ENCODE data around the gene FKBP1B. TPM values are rescaled to one million over a fixed set of nuclear protein-coding genes. Genes with fewer than 3 reads are reported as not detected.

Gene FKBP1B
- total RNA-seq, 1 experiment from 2014 or later: 2.1 TPM

- intact Hi-C loops (cut with micrococcal nuclease): loop anchor here (1.0 kb wide), 3 partner anchors 8 to 61 kb away; partner anchors contain the start of genes TP53I3 and WDCP
- Histone ChIP-seq H3K36me3 (ENCODE audit: low read depth, low read length) (peaks cover 18% of the 10 kb centered on the region), H3K4me2 (ENCODE audit: low read length) (peak within 1 kb of the TSS; percentile 99), H3K79me2 (ENCODE audit: low read length) (peaks cover 39% of the 10 kb centered on the region), H3K9ac (ENCODE audit: low read length) (peak within 1 kb of the TSS; percentile 85), H3K9me2 (replicated peaks; ENCODE audit: low read length) (no peaks in the 10 kb centered on the region), H4K20me1 (ENCODE audit: low read length) (0 out of 2 replicates have a peak, but pooled peaks cover 3% of the 10 kb centered on the region), H3K4me1 (ENCODE audit: insufficient read depth, low read length) (peaks cover 13% of the 10 kb centered on the region), H3K27ac (ENCODE audit: low read length) (peak within 1 kb of the TSS; percentile 49), H3K9me3 (ENCODE audit: low read length) (no peaks in the 10 kb centered on the region), H3F3A (ENCODE audit: low read length, unreplicated experiment) (no peaks in the 10 kb centered on the region), H3K27me3 (ENCODE audit: low read length) (no peaks in the 10 kb centered on the region), H3K4me3 (ENCODE audit: low read length) (peak within 1 kb of the TSS; percentile 97), H2AFZ (ENCODE audit: low read length) (peak within 1 kb of the TSS; percentile 76)
- POLR2A ChIA-PET (ENCODE audit: unreplicated experiment): interaction anchor here (0.5 to 1.4 kb wide), 5 partner anchors 35 to 211 kb away, joined by 3 to 23 read pairs (median 12); partner anchors contain the start of gene ATAD2B
- CTCF ChIA-PET: interaction anchor here (0.9 to 1.7 kb wide), 4 partner anchors 29 to 251 kb away, joined by 3 to 11 read pairs (median 4); partner anchors contain the start of gene ATAD2B
- TSS peak; percentile 76 for BruUV-seq (replicated peaks)
- TF ChIP-seq EZH2 (IDR thresholded peaks at IDR 0.05; ENCODE audit: low read length, unreplicated experiment) (no peak), CTCF (conservative IDR thresholded peaks at IDR 0.05; ENCODE audit: low read depth, low read length) (no peak), EZH2phosphoT487 (IDR thresholded peaks at IDR 0.05; ENCODE audit: borderline replicate concordance, low read length) (no peak)
- ATAC-seq (peak; percentile 88), DNase-seq (peak; percentile 100)
Observed at GRCh38 chr2:24075915-24076848, 26.6 kb downstream of the FKBP1B start, which contains the start of gene SF3B6. TSS of gene SF3B6 (minus strand) at chr2:24076326. CDS start at chr2:24076229, 97 bp downstream.

DNA sequence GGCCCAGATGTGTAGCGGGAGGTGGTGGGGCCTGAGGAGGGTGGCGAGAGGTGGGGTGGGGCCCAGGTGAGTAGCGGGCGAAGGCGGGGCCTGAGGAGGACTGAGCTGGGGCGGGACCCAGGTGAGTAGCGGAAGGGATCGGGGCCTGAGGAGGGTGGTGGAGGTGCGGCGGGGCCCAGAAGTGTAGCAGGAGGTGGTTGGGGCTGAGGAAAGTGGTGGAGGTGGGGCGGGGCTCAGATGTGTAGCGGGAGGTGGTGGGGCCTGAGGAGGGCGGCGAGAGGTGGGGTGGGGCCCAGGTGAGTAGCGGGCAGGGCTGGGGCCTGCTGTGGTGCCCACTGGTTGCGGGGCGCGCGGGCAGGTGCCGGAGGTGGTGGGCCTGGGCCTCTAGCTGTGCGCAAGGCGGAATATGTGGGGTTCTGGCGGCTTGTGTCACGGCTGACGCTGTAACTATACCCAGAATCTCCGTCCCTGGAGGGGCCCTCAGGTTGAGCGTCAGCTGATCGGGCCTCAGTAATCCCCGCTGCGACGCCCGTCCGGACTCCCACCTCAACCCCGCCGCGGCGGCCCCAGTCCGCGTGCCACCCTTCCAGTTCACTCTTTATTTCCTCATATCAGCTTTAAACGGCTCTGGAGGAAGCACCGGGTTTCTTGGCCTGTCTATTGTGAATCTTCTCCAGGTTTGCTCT lies 27.5 kb downstream of the FKBP1B start:
- ATAC-seq (peak; percentile 59), DNase-seq (no peak)
- no TSS peak for BruUV-seq (replicated peaks)
- H4K20me1 ChIP-seq (ENCODE audit: low read length): 0 out of 2 replicates have a peak, but pooled peaks cover 3% of the 10 kb centered on the region
- ChIA-PET CTCF (interaction anchor here (0.9 to 1.7 kb wide), 4 partner anchors 29 to 252 kb away, joined by 3 to 11 read pairs (median 4); partner anchors contain the start of gene ATAD2B), POLR2A (ENCODE audit: unreplicated experiment) (interaction anchor here (0.6 to 1.4 kb wide), 4 partner anchors 62 to 212 kb away, joined by 3 to 23 read pairs (median 10); partner anchors contain the start of gene ATAD2B)
- no peaks in the 10 kb centered on the region for H3F3A ChIP-seq (ENCODE audit: low read length, unreplicated experiment)
- H3K9me3 ChIP-seq (ENCODE audit: low read length): no peaks in the 10 kb centered on the region
- no peaks in the 10 kb centered on the region for H3K27me3 ChIP-seq (ENCODE audit: low read length)
- H3K4me3 ChIP-seq (ENCODE audit: low read length): peak overlapping the region; percentile 97
- TF ChIP-seq EZH2 (IDR thresholded peaks at IDR 0.05; ENCODE audit: low read length, unreplicated experiment) (no peak), EZH2phosphoT487 (IDR thresholded peaks at IDR 0.05; ENCODE audit: borderline replicate concordance, low read length) (no peak), CTCF (conservative IDR thresholded peaks at IDR 0.05; ENCODE audit: low read depth, low read length) (no peak)
- intact Hi-C loops (cut with micrococcal nuclease): loop anchor here (1.0 kb wide), 3 partner anchors 7 to 62 kb away; partner anchors contain the start of genes TP53I3 and WDCP
- H2AFZ ChIP-seq (ENCODE audit: low read length): peak overlapping the region; percentile 76
- H3K9ac ChIP-seq (ENCODE audit: low read length): peak overlapping the region; percentile 81
- H3K4me1 ChIP-seq (ENCODE audit: insufficient read depth, low read length): peaks cover 13% of the 10 kb centered on the region
- H3K9me2 ChIP-seq (replicated peaks; ENCODE audit: low read length): no peaks in the 10 kb centered on the region
- peaks cover 39% of the 10 kb centered on the region for H3K79me2 ChIP-seq (ENCODE audit: low read length)
- peak overlapping the region; percentile 99 for H3K4me2 ChIP-seq (ENCODE audit: low read length)
- peak overlapping the region; percentile 49 for H3K27ac ChIP-seq (ENCODE audit: low read length)
- peaks cover 18% of the 10 kb centered on the region for H3K36me3 ChIP-seq (ENCODE audit: low read depth, low read length)

Measured in PC-3 (cell line).